GM19467 (cell line): ENCODE results near the gene PDGFB.

Experiments
- ATAC-seq: cut with Tn5 transposase; IDR thresholded peaks from one replicate; pipeline ENCODE4 v1.9.1; 2021; ENCODE audit warnings: mild to moderate bottlenecking, moderate library complexity; ENCODE audit not compliant: unreplicated experiment

PDGFB gene

DNA sequence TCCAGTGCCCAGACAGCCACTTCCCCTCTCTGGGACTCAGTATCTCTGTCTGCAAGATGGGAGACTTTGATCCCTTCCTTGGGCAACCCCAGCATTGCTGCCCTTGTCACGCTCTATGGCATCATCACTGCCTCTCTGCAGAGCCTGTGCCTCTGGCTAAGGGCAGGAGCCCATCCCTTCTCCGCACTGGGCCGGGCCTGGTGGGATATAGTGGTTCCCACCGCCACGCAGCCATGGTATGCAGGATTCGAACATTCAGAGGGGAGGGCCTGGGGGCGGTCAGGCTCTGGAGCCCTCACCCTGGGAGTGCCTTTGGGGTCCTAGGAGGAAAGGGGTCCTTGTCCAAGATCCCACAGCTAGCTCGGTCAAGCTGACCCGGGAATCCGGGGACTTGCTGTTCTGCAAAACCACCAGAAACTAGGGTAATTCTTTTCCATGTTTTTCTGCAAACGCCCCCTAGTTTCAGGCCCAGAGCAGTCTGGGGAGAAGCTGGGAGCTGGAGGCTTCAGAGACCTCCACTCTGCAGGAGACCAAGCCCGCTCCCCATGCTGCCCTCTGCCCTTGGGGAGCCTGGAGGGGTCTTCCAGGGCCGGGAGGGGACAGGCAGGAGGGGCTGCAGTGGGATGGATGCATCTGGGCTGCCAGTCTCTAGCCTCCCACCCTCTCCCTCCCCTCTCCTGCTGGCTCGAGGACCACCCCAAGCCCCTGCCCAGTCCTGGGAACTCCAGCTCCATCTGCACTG lies 67.9 kb downstream of the PDGFB start:
- no peak for ATAC-seq

DNA sequence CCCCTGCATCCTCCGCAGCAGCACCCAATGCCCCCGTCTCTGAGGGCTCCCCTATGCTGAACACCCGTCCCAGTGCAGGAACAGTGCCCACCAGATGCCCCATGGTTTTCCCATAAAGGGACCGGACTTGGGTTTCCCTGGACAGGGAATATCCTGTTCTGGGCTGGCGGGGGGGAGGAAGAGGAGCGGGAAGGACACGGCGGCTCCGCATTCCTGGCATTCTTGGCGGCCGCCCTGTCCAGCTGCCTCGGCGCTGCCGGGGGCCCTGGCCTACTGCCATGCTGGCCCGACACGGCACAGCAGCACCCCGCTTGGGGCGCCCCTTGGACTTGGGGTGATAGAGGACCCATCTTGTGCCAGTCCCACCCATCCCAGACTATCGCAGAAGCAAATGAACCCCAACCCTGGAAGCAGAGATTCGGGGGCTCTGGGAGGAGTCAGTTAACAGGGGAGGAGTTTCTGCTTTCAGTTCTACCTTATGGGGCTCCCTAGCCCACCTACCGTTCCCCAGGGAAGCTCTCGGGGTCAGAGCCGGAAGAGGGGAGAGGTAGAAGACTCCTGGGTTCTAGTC lies 68.6 kb downstream of the PDGFB start:
- ATAC-seq: no peak

DNA sequence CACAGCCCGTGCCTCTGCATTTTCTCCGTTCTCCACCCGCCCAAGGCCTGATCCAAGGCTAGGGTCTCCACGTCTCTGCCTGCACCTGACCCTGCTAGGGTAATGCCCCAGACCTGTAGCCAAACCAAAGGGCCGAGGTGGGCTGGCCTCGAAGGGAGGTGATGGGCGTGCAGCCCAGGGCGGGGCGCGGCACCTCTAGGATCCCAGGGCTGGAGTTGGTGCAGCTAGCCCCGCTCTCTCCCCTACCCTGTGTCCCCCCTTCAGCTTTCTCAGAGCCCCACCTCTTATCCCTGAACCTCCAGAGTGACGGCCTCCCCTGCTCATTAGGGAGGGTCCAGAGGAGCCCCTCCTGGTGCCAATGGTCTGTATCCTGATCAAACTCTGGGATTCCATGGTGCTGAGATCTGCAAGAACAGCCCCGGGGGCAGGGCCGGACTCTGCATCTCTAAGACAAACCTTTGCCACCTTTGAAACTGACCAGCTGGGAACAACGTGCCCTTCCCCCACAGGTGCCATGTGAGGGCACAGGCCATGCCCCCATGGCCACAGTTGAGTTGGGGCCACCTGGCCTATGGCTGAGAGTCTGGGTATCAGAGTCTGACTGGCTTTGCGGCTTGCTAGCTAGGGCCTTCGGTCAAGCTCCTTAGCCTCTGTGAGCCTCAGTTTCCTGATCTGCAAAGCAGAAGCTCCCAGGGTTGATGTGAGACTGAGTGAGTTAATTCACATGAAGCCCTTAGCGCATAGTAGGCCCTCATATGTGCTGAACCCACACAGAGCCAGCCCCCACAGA lies 69.2 kb downstream of the PDGFB start:
- no peak for ATAC-seq

DNA sequence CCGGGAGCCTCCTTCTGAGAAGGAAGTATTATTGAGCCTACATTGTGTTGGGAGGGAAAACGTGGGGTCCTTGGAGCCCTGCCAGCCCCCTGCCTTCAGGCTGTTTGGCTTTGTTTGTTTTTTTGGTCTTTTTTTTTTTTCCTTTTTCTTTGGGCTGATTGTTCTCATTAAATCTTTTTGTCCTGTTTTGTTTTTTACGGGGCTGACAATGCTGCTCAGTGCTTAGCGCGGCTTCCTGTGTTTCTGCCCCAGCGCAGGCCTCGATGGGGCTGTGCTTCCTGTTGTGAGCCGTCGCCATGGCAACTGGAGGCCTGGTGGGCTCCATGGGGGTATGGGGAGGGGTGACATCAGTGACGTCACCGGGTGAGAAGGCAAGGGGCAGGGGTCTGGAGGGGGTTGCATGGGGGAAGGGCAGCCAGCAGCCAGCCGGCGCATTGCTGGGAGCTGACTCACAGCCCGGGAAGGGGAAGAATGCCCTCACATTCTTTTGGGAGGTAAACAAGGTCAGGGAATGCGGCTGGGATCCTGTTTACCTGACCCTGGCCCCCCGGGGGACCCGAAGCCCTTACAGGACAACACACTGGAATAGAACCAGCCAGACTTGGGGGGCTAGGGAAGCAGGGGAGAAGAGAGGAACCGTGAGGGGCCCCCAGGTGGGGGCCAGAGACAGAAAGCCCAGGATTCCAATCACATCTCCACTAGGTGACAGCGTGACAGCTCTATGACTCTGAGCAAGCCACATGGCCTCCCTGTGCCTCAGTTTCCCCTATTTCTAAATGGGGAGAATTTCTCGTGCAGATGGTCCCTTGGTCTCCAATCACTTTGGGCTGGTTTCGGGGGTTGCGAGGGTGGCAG lies 70.1 kb downstream of the PDGFB start:
- ATAC-seq: no peak

DNA sequence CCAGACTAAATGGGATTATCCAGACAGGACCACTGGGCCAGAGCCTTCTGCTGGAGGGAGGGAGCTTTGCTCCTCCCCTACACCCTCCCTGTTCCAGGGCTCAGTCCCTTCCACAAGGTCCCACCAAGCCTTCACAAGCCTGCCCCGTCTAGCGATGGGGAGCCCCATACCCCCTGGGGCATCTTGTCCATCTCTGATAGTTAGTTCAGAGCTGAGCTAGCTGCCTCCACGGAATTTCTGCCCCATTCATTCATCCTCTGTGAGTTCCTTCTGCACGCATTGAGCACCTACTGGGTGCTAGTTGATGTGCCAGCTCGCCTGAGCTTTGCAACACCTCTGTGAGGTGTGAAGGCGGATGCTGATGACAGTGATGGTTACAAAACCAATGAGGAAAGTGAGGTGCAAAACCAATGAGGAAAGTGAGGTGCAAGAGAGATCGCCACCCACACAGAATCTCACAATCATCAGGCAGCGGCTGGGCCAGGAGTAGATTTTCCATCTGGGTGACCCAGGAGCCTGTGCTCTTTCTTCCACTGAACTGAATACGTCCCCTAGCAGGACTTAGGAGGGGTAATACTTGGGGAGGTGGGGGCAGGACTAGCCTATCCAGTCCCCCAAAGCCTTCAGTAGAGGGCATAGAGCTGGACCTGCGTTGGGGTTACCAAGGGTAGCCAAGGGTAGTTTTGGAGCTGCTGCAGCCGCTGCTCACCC lies 70.8 kb downstream of the PDGFB start:
- ATAC-seq: no peak
